ENCODE data around the gene AQP6. TPM values are rescaled to one million over a fixed set of nuclear protein-coding genes. Genes with fewer than 3 reads are reported as not detected.

The AQP6 gene
- total RNA-seq, 1 experiment from 2014 or later = 0.09 TPM

DNA sequence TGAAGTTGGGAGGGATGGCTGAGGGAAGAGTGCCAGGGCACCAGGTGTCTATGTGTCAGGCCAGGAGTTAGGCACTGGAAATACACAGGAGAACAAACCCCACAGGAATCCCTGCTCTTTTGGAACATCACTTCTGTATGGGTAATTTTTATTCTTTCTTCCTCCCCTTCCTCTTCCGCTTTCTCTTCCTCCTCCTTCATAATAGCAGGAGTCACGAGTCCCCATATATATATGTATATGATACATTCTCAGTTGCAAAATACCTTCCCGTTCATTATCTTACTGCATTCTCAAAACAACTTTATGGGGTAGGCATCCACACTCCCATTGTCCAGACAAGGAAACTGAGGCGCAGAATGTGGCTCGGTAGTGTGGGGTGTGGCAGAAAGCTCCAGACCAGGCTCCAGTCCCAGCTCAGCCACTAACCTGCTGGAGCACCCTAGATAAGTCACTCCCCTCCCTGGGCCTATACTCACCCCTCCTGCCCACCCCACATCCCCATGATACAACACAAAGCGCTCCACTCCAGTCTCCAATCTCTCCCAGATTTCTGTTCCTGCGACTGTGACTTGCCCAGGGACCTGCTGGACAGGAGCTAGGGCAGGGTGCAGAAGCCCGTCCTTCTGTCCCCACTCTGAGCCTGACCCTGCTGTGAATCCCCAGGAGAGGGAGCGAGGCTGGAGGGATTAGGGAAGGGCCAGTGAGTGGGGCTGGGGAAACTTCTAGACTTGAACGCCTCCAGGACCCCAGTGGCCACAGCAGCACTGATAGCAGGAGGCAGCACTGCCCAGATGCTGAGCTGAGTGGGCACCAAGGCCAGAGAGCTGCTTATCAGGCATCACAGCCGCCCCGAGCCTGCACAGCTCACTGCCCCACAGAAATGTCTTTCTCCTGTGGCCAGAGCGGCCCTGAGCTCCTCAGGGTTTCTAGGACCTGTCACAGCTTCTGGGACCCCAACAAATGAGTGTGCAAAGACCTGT is 23.6 kb upstream of the AQP6 start:
- H3K4me1 ChIP-seq (ENCODE audit: insufficient read depth, low read length) = no peaks in the 10 kb centered on the region; the same call in 1 of the 2 replicates
- Mint-ChIP-seq H3K27me3 (ENCODE audit: low read depth) (peaks cover 18% of the 10 kb centered on the region), H3K9me3 (no peaks in the 10 kb centered on the region), H3K27ac (peak overlapping the region in 1 of 3 experiments; percentile 53; a peak in 1 of 7 replicates), H3K4me1 (peaks cover 30 to 37% of the 10 kb centered on the region in 2 experiments), H3K4me3 (no peak overlapping the region), H3K36me3 (ENCODE audit: insufficient read depth in 1 of 3, low read depth in 3 of 3) (no peaks in the 10 kb centered on the region)
- no peak overlapping the region for H3K23ac ChIP-seq (ENCODE audit: insufficient read length, low read depth, low read length)
- H2BK20ac ChIP-seq (ENCODE audit: low read depth, low read length, poor library complexity, severe bottlenecking) = no peak overlapping the region
- TF ChIP-seq CTCF (conservative IDR thresholded peaks at IDR 0.05) = no peak
- H2BK5ac ChIP-seq (ENCODE audit: insufficient read length, low read length) = no peak overlapping the region
- H3K4me2 ChIP-seq (ENCODE audit: insufficient read depth, insufficient read length, low read length) = no peak overlapping the region
- no peaks in the 10 kb centered on the region for H3K79me2 ChIP-seq (ENCODE audit: insufficient read depth, low read length)
- no peak overlapping the region for H2AFZ ChIP-seq (ENCODE audit: low read length)
- H4K5ac ChIP-seq (ENCODE audit: insufficient read length, low read depth, low read length) = no peak overlapping the region
- no peaks in the 10 kb centered on the region for H3K27me3 ChIP-seq (ENCODE audit: insufficient read depth, low read length)
- no peak overlapping the region for H3K4ac ChIP-seq (ENCODE audit: low read depth, low read length)
- WGBS (ENCODE audit: extremely low coverage, insufficient read length, low lambda C conversion rate) = no CpG with 5 or more reads among the region's 13 CpGs
- no peak overlapping the region for H2BK15ac ChIP-seq (ENCODE audit: low read depth, low read length)
- no peak overlapping the region for H3K27ac ChIP-seq (ENCODE audit: insufficient read length, low read depth, low read length)
- H3K9me3 ChIP-seq (ENCODE audit: control insufficient read depth, low read depth, low read length) = no peaks in the 10 kb centered on the region
- no peak overlapping the region for H4K8ac ChIP-seq (replicated peaks; ENCODE audit: insufficient read length, low read depth, low read length)
- H3K9ac ChIP-seq (ENCODE audit: extremely low read depth, insufficient read length, low read length) = no peak overlapping the region
- H3K79me1 ChIP-seq (ENCODE audit: insufficient read depth, low read depth, low read length, poor library complexity, severe bottlenecking) = no peaks in the 10 kb centered on the region
- H3K56ac ChIP-seq (ENCODE audit: insufficient read length, low read depth, low read length) = no peak overlapping the region
- no peak overlapping the region for H4K91ac ChIP-seq (ENCODE audit: insufficient read length, low read depth, low read length)
- H2BK12ac ChIP-seq (ENCODE audit: insufficient read length, low read depth, low read length) = no peak overlapping the region
- no peaks in the 10 kb centered on the region for H4K20me1 ChIP-seq (ENCODE audit: control insufficient read depth, insufficient read depth, insufficient read length)
- H2BK120ac ChIP-seq (ENCODE audit: low read depth, low read length, poor library complexity, severe bottlenecking) = no peak overlapping the region
- no peak for DNase-seq
- H3K23me2 ChIP-seq (ENCODE audit: insufficient read length, low read depth, low read length, poor library complexity, severe bottlenecking) = peaks cover 5% of the 10 kb centered on the region
- H3T11ph ChIP-seq (ENCODE audit: low read length) = no peak overlapping the region
- H3K14ac ChIP-seq (ENCODE audit: insufficient read depth, low read length) = no peak overlapping the region
- H3K18ac ChIP-seq (ENCODE audit: insufficient read length, low read depth, low read length) = no peak overlapping the region
- H2AK5ac ChIP-seq (ENCODE audit: insufficient read length, low read length) = no peak overlapping the region

Measured in H9 (cell line).